Chondrocyte (in vitro differentiated cells): ENCODE measurements around the gene ZNF723. TPM values are rescaled to one million over a fixed set of nuclear protein-coding genes. Genes with fewer than 3 reads are reported as not detected.
"Not testable (repeated sequence)": the region's sequence is repeated elsewhere in the genome, so short reads cannot be mapped to it uniquely, and the experiment has no call there.

Experiments
- DNase-seq: peaks from one replicate; pipeline ENCODE4 v3.0.0; 2021; ENCODE audit warnings: mixed read lengths, low spot score
- H3K27ac Mint-ChIP-seq: one replicate; pipeline ENCODE4 v1.8.0; 2021; ENCODE audit warnings: mild to moderate bottlenecking, moderate library complexity, mixed read lengths; ENCODE audit not compliant: unreplicated experiment
- H3K27me3 Mint-ChIP-seq: 2 replicates; pipeline ENCODE4 v1.8.0; 2021; ENCODE audit warnings: low read depth, mixed read lengths
- H3K36me3 Mint-ChIP-seq: 2 replicates; pipeline ENCODE4 v1.8.0; 2021; ENCODE audit warnings: low read depth, mixed read lengths
- H3K4me1 Mint-ChIP-seq: 2 replicates; pipeline ENCODE4 v1.8.0; 2021; ENCODE audit warnings: low read depth, mild to moderate bottlenecking, mixed read lengths
- H3K4me3 Mint-ChIP-seq: one replicate; pipeline ENCODE4 v1.8.0; 2021; ENCODE audit warnings: mild to moderate bottlenecking, moderate library complexity, mixed read lengths; ENCODE audit not compliant: unreplicated experiment
- H3K9me3 Mint-ChIP-seq: 2 replicates; pipeline ENCODE4 v1.8.0; 2021; ENCODE audit warnings: low read depth, mixed read lengths
- CTCF ChIP-seq: fragments of 200-600 bp; sonication (generic); IDR thresholded peaks from 2 replicates; pipeline ENCODE4 v1.5.0; 2021; ENCODE audit warnings: antibody characterized with exemption, mild to moderate bottlenecking, moderate library complexity
- total RNA-seq: library from RNA; stranded (reverse); gene quantifications from 3 replicates; pipeline ENCODE4 v1.2.1, GENCODE V29; 2021

ZNF723 gene
- total RNA-seq, 1 donor from 2014 or later, result not detected

- Mint-ChIP-seq H3K27ac (no peak overlapping the region), H3K36me3 (no peaks in the 10 kb centered on the region), H3K4me3 (no peak overlapping the region), H3K27me3 (no peaks in the 10 kb centered on the region), H3K9me3 (peaks cover 51% of the 10 kb centered on the region), H3K4me1 (no peaks in the 10 kb centered on the region)
- no peak for DNase-seq
- no peak for TF ChIP-seq CTCF
Measured at GRCh38 chr19:22807061-22807835, 24.8 kb upstream of the ZNF723 start.

GRCh38 chr19:22814124-22814523 lies 18.0 kb upstream of the ZNF723 start:
- no peak overlapping the region for H3K27ac Mint-ChIP-seq
- no peak overlapping the region for H3K4me3 Mint-ChIP-seq
- H3K27me3 Mint-ChIP-seq, result no peaks in the 10 kb centered on the region
- DNase-seq, result no peak
- TF ChIP-seq CTCF, result no peak
- H3K9me3 Mint-ChIP-seq, result peaks cover 92% of the 10 kb centered on the region
- H3K36me3 Mint-ChIP-seq, result no peaks in the 10 kb centered on the region
- no peaks in the 10 kb centered on the region for H3K4me1 Mint-ChIP-seq

GRCh38 chr19:22831211-22831610 lies 880 bp upstream of the ZNF723 start:
- no peak overlapping the region for H3K4me3 Mint-ChIP-seq
- H3K36me3 Mint-ChIP-seq, result no peaks in the 10 kb centered on the region
- no peaks in the 10 kb centered on the region for H3K4me1 Mint-ChIP-seq
- no peak for DNase-seq
- TF ChIP-seq CTCF, result no peak
- peaks cover 40% of the 10 kb centered on the region for H3K9me3 Mint-ChIP-seq
- H3K27ac Mint-ChIP-seq, result no peak overlapping the region
- H3K27me3 Mint-ChIP-seq, result no peaks in the 10 kb centered on the region

- not testable (repeated sequence) for H3K4me3 Mint-ChIP-seq, DNase-seq, H3K4me1 Mint-ChIP-seq, H3K27me3 Mint-ChIP-seq, H3K27ac Mint-ChIP-seq
- Mint-ChIP-seq H3K9me3 (peaks cover 43% of the 10 kb centered on the region), H3K36me3 (peaks cover 11% of the 10 kb centered on the region)
Measured at GRCh38 chr19:22857713-22858320, 25.7 kb downstream of the ZNF723 start.

GRCh38 chr19:22882797-22883196 lies 50.7 kb downstream of the ZNF723 start:
- Mint-ChIP-seq H3K4me3 (no peak overlapping the region), H3K36me3 (peaks cover 1% of the 10 kb centered on the region), H3K27ac (no peak overlapping the region), H3K27me3 (no peaks in the 10 kb centered on the region), H3K9me3 (peaks cover 60% of the 10 kb centered on the region), H3K4me1 (no peaks in the 10 kb centered on the region)
- peak; percentile 70 for TF ChIP-seq CTCF
- no peak for DNase-seq
